GM23338 (cell line): ENCODE measurements around the gene CALCOCO1. TPM values are rescaled to one million over a fixed set of nuclear protein-coding genes. Genes with fewer than 3 reads are reported as not detected.

Experiments used
- ATAC-seq: fragments of 200-7000 bp; cut with Tn5 transposase; 3 replicates; pipeline ENCODE4 v1.9.1; 2020
- DNase-seq: peaks from one replicate; pipeline ENCODE4 v3.0.0-alpha.2; 2015; ENCODE audit warnings: low spot score
- H2AFZ ChIP-seq: fragments of 200-600 bp; sonication (generic); 2 replicates; pipeline ENCODE4 v1.8.0; 2016; ENCODE audit warnings: antibody characterized with exemption, mild to moderate bottlenecking, moderate library complexity
- H3F3A ChIP-seq: fragments of 200-600 bp; sonication (generic); replicated peaks from 2 replicates; pipeline ENCODE4 v1.8.0; 2017; ENCODE audit warnings: antibody characterized with exemption, mixed run types, low read depth
- H3K27ac ChIP-seq: fragments of 200-600 bp; sonication (generic); 2 replicates; pipeline ENCODE4 v1.6.1; 2016; ENCODE audit warnings: low read depth
- H3K27me3 ChIP-seq: fragments of 200-600 bp; sonication (generic); 2 replicates; pipeline ENCODE4 v1.8.0; 2016; ENCODE audit warnings: mild to moderate bottlenecking, mixed run types, moderate library complexity; ENCODE audit not compliant: insufficient read depth
- H3K36me3 ChIP-seq: fragments of 200-600 bp; sonication (generic); 2 replicates; pipeline ENCODE4 v1.8.0; 2016; ENCODE audit warnings: mild to moderate bottlenecking; ENCODE audit not compliant: insufficient read depth
- H3K4me1 ChIP-seq: fragments of 200-600 bp; sonication (generic); 2 replicates; pipeline ENCODE4 v1.8.0; 2016; ENCODE audit warnings: mild to moderate bottlenecking, moderate library complexity; ENCODE audit not compliant: insufficient read depth
- H3K4me2 ChIP-seq: fragments of 200-600 bp; sonication (generic); 2 replicates; pipeline ENCODE4 v1.7.1; 2017; ENCODE audit warnings: mixed run types
- H3K4me3 ChIP-seq: fragments of 200-600 bp; sonication (generic); 2 replicates; pipeline ENCODE4 v1.6.1; 2016; ENCODE audit warnings: mixed run types
- H3K79me2 ChIP-seq: fragments of 200-600 bp; sonication (generic); replicated peaks from 2 replicates; pipeline ENCODE4 v1.8.0; 2017; ENCODE audit warnings: mild to moderate bottlenecking; ENCODE audit not compliant: insufficient read depth
- H3K9me2 ChIP-seq: fragments of 200-600 bp; sonication (generic); 2 replicates; pipeline ENCODE4 v1.8.0; 2017; ENCODE audit not compliant: insufficient read depth
- H4K20me1 ChIP-seq: fragments of 200-600 bp; sonication (generic); replicated peaks from 2 replicates; pipeline ENCODE4 v1.8.0; 2017; ENCODE audit warnings: mild to moderate bottlenecking; ENCODE audit not compliant: insufficient read depth
- H3K27ac Mint-ChIP-seq: 2 replicates; pipeline ENCODE4 v1.8.0; 2020; ENCODE audit warnings: inconsistent platforms, mild to moderate bottlenecking, moderate library complexity, mixed read lengths
- H3K27me3 Mint-ChIP-seq: 3 replicates; pipeline ENCODE4 v1.8.0; 2022; ENCODE audit warnings: low read depth, mild to moderate bottlenecking, moderate library complexity, mixed read lengths, inconsistent platforms; ENCODE audit not compliant: insufficient read depth, poor library complexity
- H3K36me3 Mint-ChIP-seq: 3 replicates; pipeline ENCODE4 v1.8.0; 2021; ENCODE audit warnings: low read depth, mild to moderate bottlenecking, inconsistent platforms, moderate library complexity, mixed read lengths
- H3K4me1 Mint-ChIP-seq: 3 replicates; pipeline ENCODE4 v1.8.0; 2020; ENCODE audit warnings: mild to moderate bottlenecking, inconsistent platforms, mixed read lengths
- H3K4me3 Mint-ChIP-seq: 3 replicates; pipeline ENCODE4 v1.8.0; 2021; ENCODE audit warnings: moderate library complexity, mild to moderate bottlenecking, inconsistent platforms, mixed read lengths
- H3K9me3 Mint-ChIP-seq: 3 replicates; pipeline ENCODE4 v1.8.0; 2020; ENCODE audit warnings: moderate library complexity, mild to moderate bottlenecking, inconsistent platforms, mixed read lengths
- CREB1 ChIP-seq: fragments of 250-450 bp; sonication (Bioruptor Pico); IDR thresholded peaks from 2 replicates; pipeline ENCODE4 v1.5.0; 2020; ENCODE audit warnings: low read depth, mild to moderate bottlenecking, moderate library complexity
- ETS1 ChIP-seq: IDR thresholded peaks from 2 replicates; pipeline ENCODE4 v1.6.1; 2016; ENCODE audit warnings: antibody characterized with exemption
- EZH2 ChIP-seq: fragments of 200-600 bp; sonication (generic); IDR thresholded peaks from one replicate; pipeline ENCODE4 v1.8.0; 2017; ENCODE audit warnings: antibody characterized with exemption, mild to moderate bottlenecking, low read depth; ENCODE audit not compliant: unreplicated experiment
- EZH2phosphoT487 ChIP-seq: fragments of 200-600 bp; sonication (generic); IDR thresholded peaks from one replicate; pipeline ENCODE4 v1.8.1; 2018; ENCODE audit warnings: antibody characterized with exemption; ENCODE audit not compliant: unreplicated experiment
- JUNB ChIP-seq: IDR thresholded peaks from one replicate; pipeline ENCODE4 v1.6.1; 2016; ENCODE audit warnings: antibody characterized with exemption; ENCODE audit not compliant: unreplicated experiment
- NANOG ChIP-seq: IDR thresholded peaks from 2 replicates; pipeline ENCODE4 v1.6.1; 2016; ENCODE audit warnings: antibody characterized with exemption, borderline replicate concordance
- POLR2AphosphoS5 ChIP-seq: IDR thresholded peaks from 2 replicates; pipeline ENCODE4 v1.6.1; 2016; ENCODE audit warnings: antibody characterized with exemption, low read depth
- REST ChIP-seq: IDR thresholded peaks from one replicate; pipeline ENCODE4 v1.6.1; 2018; ENCODE audit warnings: antibody characterized with exemption; ENCODE audit not compliant: unreplicated experiment
- STAT1 ChIP-seq: IDR thresholded peaks from one replicate; pipeline ENCODE4 v1.6.1; 2016; ENCODE audit warnings: antibody characterized with exemption; ENCODE audit not compliant: unreplicated experiment
- ZNF114 ChIP-seq: fragments of 250-450 bp; sonication (Bioruptor Pico); IDR thresholded peaks from 2 replicates; pipeline ENCODE4 v1.5.0; 2020; ENCODE audit warnings: mild to moderate bottlenecking, moderate library complexity
- ZNF331 ChIP-seq: fragments of 250-450 bp; sonication (Bioruptor Pico); IDR thresholded peaks from 2 replicates; pipeline ENCODE4 v1.5.0; 2020; ENCODE audit warnings: low read depth, mild to moderate bottlenecking, moderate library complexity
- polyA plus RNA-seq: library from polyadenylated mRNA; unstranded; fragments of >200 nt; fragmentation: Nextera tagmentation; extraction: Ambion mirVana; gene quantifications from 2 replicates; pipeline ENCODE4 v1.2.1, GENCODE V29; 2016
- total RNA-seq: library from RNA; depleted of rRNA; stranded (reverse); fragments of >200 nt; shearing (Covaris generic); gene quantifications from 2 replicates; pipeline ENCODE4 v1.2.3, GENCODE V29; 2014
- TF ChIP-seq, protein P1 (sequence below), 2 experiments: fragments of 200-600 bp in 1 of 2; sonication (generic) in 1 of 2; conservative IDR thresholded peaks; 2 replicates each; pipeline versions ENCODE4 v1.5.1 to v1.6.1; 2016 to 2017; ENCODE audit warnings: antibody characterized with exemption in 2 of 2, low read depth in 2 of 2, mild to moderate bottlenecking in 2 of 2, moderate library complexity in 1 of 2

The CALCOCO1 gene
- total and polyA plus RNA-seq, 2 experiments from 2014 or later: 6.5 to 20.4 TPM

GRCh38 chr12:53765891-53766290 is 38.6 kb upstream of the CALCOCO1 start:
- Mint-ChIP-seq H3K9me3 (no peaks in the 10 kb centered on the region; the same call in 2 of the 3 replicates), H3K4me3 (no peak overlapping the region), H3K27ac (no peak overlapping the region), H3K27me3 (peaks cover 16% of the 10 kb centered on the region), H3K36me3 (no peaks in the 10 kb centered on the region), H3K4me1 (no peaks in the 10 kb centered on the region)
- Histone ChIP-seq H3K27me3 (peaks cover 78% of the 10 kb centered on the region), H3K4me2 (no peak overlapping the region), H3K4me3 (no peak overlapping the region), H2AFZ (no peak overlapping the region), H3K79me2 (no peaks in the 10 kb centered on the region), H3K27ac (no peak overlapping the region), H3K9me2 (no peaks in the 10 kb centered on the region), H3F3A (no peaks in the 10 kb centered on the region), H3K36me3 (no peaks in the 10 kb centered on the region), H3K4me1 (no peaks in the 10 kb centered on the region), H4K20me1 (no peaks in the 10 kb centered on the region; the same call in 1 of the 2 replicates)
- ATAC-seq (no peak), DNase-seq (no peak)
- TF ChIP-seq STAT1: no peak
- no peak for TF ChIP-seq EZH2phosphoT487

DNA sequence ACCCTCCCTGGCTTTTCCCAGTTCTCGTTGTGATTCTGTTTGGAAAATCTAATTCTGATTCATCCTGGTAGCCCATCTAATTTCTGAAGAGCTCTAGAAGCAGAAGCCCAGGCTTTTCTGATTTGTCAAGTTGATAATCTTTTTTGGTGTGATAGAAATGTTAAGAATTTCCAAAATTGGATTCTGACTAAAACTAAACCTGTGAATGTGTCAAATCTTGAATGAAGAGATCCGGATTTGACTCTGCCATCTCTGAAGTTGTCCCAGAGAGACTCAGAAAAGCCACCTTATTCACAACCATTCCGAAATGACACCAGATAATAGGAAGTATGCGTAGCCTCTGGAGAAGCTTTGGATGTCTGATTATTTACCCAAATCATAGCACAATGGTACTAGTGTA is 37.4 kb upstream of the CALCOCO1 start:
- H3K9me3 Mint-ChIP-seq: no peaks in the 10 kb centered on the region; the same call in 2 of the 3 replicates
- TF ChIP-seq NANOG (no peak), POLR2AphosphoS5 (no peak), ZNF331 (no peak), STAT1 (no peak), JUNB (no peak), EZH2 (no peak), ZNF114 (no peak), REST (no peak), EZH2phosphoT487 (no peak), CREB1 (CRISPR knock-in tag) (no peak), ETS1 (no peak)
- TF ChIP-seq, protein P1, sequence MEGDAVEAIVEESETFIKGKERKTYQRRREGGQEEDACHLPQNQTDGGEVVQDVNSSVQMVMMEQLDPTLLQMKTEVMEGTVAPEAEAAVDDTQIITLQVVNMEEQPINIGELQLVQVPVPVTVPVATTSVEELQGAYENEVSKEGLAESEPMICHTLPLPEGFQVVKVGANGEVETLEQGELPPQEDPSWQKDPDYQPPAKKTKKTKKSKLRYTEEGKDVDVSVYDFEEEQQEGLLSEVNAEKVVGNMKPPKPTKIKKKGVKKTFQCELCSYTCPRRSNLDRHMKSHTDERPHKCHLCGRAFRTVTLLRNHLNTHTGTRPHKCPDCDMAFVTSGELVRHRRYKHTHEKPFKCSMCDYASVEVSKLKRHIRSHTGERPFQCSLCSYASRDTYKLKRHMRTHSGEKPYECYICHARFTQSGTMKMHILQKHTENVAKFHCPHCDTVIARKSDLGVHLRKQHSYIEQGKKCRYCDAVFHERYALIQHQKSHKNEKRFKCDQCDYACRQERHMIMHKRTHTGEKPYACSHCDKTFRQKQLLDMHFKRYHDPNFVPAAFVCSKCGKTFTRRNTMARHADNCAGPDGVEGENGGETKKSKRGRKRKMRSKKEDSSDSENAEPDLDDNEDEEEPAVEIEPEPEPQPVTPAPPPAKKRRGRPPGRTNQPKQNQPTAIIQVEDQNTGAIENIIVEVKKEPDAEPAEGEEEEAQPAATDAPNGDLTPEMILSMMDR (conservative IDR thresholded peaks at IDR 0.05; ENCODE audit: low read depth in 2 of 2): no peak

More for the DNA sequence above, 37.4 kb upstream of the CALCOCO1 start:
- no peaks in the 10 kb centered on the region for H3K36me3 ChIP-seq
- Mint-ChIP-seq H3K4me3 (no peak overlapping the region), H3K27me3 (peaks cover 17% of the 10 kb centered on the region), H3K4me1 (no peaks in the 10 kb centered on the region; the same call in 2 of the 3 replicates), H3K36me3 (no peaks in the 10 kb centered on the region), H3K27ac (no peak overlapping the region)
- no peaks in the 10 kb centered on the region; the same call in 1 of the 2 replicates for H4K20me1 ChIP-seq
- H3K4me2 ChIP-seq: no peak overlapping the region
- DNase-seq (no peak), ATAC-seq (no peak)
- no peak overlapping the region for H2AFZ ChIP-seq
- H3K27me3 ChIP-seq: peaks cover 81% of the 10 kb centered on the region
- no peaks in the 10 kb centered on the region for H3K4me1 ChIP-seq
- H3K27ac ChIP-seq: no peak overlapping the region
- H3K79me2 ChIP-seq: no peaks in the 10 kb centered on the region
- H3K4me3 ChIP-seq: no peak overlapping the region
- no peaks in the 10 kb centered on the region for H3F3A ChIP-seq
- no peaks in the 10 kb centered on the region for H3K9me2 ChIP-seq
